Measurements from ENCODE around the gene IGFBP4. TPM values are rescaled to one million over a fixed set of nuclear protein-coding genes. Genes with fewer than 3 reads are reported as not detected.

Gene IGFBP4
- total RNA-seq, 2 donors from 2014 or later: 88.7 to 315 TPM

DNA sequence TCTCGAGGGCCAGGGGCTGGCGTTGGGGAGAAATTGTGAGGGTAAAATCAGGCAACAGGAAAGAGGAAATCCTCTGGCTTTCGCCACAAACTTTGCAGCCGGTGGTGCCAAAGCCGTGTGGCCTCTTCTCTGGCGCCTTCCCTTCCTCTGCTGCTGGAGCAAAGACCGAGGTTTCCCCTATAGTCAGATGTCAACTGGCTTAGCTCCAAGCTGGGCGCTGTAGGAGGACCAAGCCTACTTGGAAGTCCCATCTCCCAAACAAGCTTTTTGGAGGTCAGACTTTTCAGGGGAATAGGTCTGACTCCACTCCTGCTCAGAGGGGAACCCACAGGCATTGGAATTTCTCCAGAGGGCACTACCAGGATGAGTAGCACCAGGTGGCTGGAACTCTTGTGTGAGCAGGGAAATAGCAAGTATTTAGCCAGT, 5.0 kb downstream of the IGFBP4 start:
- 42 to 58% methylated on average over 2 to 8 of the region's 8 CpGs for WGBS, 2 donors
- H3K27me3 ChIP-seq: no peaks in the 10 kb centered on the region
- no peaks in the 10 kb centered on the region for H3K9me3 ChIP-seq
- no peak for TF ChIP-seq POLR2A (IDR thresholded peaks at IDR 0.05)
- TF ChIP-seq, protein P1, sequence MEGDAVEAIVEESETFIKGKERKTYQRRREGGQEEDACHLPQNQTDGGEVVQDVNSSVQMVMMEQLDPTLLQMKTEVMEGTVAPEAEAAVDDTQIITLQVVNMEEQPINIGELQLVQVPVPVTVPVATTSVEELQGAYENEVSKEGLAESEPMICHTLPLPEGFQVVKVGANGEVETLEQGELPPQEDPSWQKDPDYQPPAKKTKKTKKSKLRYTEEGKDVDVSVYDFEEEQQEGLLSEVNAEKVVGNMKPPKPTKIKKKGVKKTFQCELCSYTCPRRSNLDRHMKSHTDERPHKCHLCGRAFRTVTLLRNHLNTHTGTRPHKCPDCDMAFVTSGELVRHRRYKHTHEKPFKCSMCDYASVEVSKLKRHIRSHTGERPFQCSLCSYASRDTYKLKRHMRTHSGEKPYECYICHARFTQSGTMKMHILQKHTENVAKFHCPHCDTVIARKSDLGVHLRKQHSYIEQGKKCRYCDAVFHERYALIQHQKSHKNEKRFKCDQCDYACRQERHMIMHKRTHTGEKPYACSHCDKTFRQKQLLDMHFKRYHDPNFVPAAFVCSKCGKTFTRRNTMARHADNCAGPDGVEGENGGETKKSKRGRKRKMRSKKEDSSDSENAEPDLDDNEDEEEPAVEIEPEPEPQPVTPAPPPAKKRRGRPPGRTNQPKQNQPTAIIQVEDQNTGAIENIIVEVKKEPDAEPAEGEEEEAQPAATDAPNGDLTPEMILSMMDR (IDR thresholded peaks at IDR 0.05): no peak
- no peak for ATAC-seq
- DNase-seq: peak in 3 of 4 donors; percentile 47 to 51 (median 48)
- no peaks in the 10 kb centered on the region for H3K36me3 ChIP-seq (replicated peaks in 1 of 2; ENCODE audit: insufficient read depth in 1 of 2, low read depth in 2 of 2)
- H3K4me3 ChIP-seq: no peak overlapping the region
- peaks cover 47% of the 10 kb centered on the region for H3K4me1 ChIP-seq
- intact Hi-C loops (cut with DNase I): loop anchor here (10.0 kb wide), 1 partner anchor 87 kb away; no protein-coding TSS in a partner anchor
- peak overlapping the region; percentile 48 to 71 (median 58) for H3K27ac ChIP-seq

DNA sequence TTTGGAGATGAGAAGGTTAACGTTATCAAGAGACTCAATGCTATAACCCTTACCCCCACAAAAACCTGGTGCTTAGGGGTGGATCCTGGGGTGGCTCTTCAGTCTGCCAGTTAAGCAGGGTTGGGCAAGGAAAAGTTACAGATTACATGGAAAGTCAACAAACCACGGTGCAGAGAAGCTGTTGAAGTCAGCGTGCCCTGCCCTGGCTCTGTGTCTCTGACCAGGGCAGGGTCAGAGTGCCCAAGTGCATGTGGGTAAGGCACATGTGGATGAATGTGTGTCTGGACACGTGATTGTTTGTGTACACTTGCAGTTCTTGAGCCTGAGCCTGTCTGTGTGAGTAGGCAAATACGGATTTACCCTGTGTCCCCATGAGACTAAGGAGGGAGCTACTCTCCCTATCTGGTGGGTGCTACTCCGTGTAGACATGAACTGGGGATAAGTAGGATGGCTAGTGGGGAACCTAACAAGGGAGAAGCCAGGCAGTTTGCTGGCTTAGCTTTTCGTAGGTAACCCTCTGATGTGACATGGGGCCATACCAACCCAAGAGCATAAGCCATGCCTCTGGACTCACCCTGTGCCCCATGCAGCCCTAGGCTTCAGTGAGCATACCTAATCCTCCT, 5.5 kb downstream of the IGFBP4 start:
- H3K4me3 ChIP-seq: no peak overlapping the region
- 17 to 19% methylated on average over 7 of the region's 7 CpGs for WGBS, 2 donors
- DNase-seq (peak; percentile 44 to 78 (median 72)), ATAC-seq (peak; percentile 64)
- no peaks in the 10 kb centered on the region for H3K36me3 ChIP-seq (replicated peaks in 1 of 2; ENCODE audit: insufficient read depth in 1 of 2, low read depth in 2 of 2)
- H3K9me3 ChIP-seq: no peaks in the 10 kb centered on the region
- intact Hi-C loops (cut with DNase I): loop anchor here (10.0 kb wide), 1 partner anchor 86 kb away; no protein-coding TSS in a partner anchor
- peak overlapping the region; percentile 48 to 71 (median 58) for H3K27ac ChIP-seq
- H3K4me1 ChIP-seq: peaks cover 45% of the 10 kb centered on the region
- TF ChIP-seq, protein P1 (IDR thresholded peaks at IDR 0.05): no peak
- H3K27me3 ChIP-seq: no peaks in the 10 kb centered on the region

DNA sequence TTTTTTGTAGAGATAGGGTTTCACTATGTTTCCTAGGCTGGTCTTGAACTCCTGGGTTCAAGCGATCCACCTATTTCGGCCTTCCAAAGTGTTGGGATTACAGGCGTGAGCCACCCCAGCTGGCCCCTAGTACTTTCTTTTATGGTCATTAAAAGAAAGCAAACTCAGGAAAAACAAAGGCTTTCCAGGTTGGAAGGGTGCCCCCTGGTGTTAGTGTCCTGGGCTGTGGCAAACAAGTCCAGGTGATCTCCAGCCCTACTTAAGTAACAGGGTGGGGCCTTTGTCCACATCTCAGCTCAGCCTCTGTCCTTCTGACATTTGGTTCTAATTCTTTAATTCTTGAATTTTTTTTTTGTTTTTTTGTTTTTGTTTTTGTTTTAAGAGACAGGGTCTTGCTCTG, 6.9 kb downstream of the IGFBP4 start:
- intact Hi-C loops (cut with DNase I): no loop called here
- ATAC-seq (no peak), DNase-seq (peak; percentile 51 to 71 (median 64))
- Histone ChIP-seq H3K4me3 (no peak overlapping the region), H3K9me3 (no peaks in the 10 kb centered on the region), H3K27me3 (no peaks in the 10 kb centered on the region), H3K27ac (no peak overlapping the region), H3K4me1 (peaks cover 39% of the 10 kb centered on the region), H3K36me3 (replicated peaks in 1 of 2; ENCODE audit: insufficient read depth in 1 of 2, low read depth in 2 of 2) (no peaks in the 10 kb centered on the region)
- 68 to 69% methylated on average over 3 of the region's 3 CpGs for WGBS, 2 donors
- TF ChIP-seq, protein P1 (IDR thresholded peaks at IDR 0.05): peak; percentile 21 to 47 (median 44)
- no peak for TF ChIP-seq POLR2A (IDR thresholded peaks at IDR 0.05)

DNA sequence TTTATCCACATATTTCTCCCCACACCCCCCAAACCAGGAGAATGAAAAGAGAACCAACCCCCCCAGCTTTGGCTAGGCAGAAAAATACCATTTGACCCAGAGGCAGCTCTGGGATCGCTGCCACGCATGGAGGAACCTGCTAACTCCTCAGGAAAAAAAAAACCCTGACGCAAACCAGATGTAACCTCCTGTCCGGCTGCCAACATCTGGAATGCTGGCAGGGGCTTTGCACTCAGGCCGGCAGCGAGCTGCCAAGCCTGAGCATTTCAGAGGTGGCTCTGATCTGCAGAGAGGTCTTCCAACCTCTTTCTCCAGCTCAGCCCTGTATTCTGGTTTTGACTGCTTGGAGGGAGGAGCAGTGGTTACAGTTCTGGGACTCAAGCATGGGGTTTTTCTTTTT, 8.2 kb downstream of the IGFBP4 start:
- no peaks in the 10 kb centered on the region for H3K9me3 ChIP-seq
- H3K4me1 ChIP-seq: peaks cover 39% of the 10 kb centered on the region
- H3K4me3 ChIP-seq: no peak overlapping the region
- intact Hi-C loops (cut with DNase I): no loop called here
- 25 to 35% methylated on average over 6 of the region's 6 CpGs for WGBS, 2 donors
- no peaks in the 10 kb centered on the region for H3K27me3 ChIP-seq
- ATAC-seq: no peak
- no peak for TF ChIP-seq POLR2A (IDR thresholded peaks at IDR 0.05)
- TF ChIP-seq, protein P1 (IDR thresholded peaks at IDR 0.05): no peak
- DNase-seq: peak; percentile 29 to 62 (median 36)
- H3K36me3 ChIP-seq (replicated peaks in 1 of 2; ENCODE audit: insufficient read depth in 1 of 2, low read depth in 2 of 2): no peaks in the 10 kb centered on the region
- H3K27ac ChIP-seq: peak overlapping the region in 1 of 4 donors; percentile 14

All from body of pancreas (tissue), 4 donors.